ENCODE results near the gene BIVM. TPM values are rescaled to one million over a fixed set of nuclear protein-coding genes. Genes with fewer than 3 reads are reported as not detected.

BIVM gene
- polyA plus RNA-seq, 1 of the 3 experiments (the other 2 are of a cell fraction), result 8.8 TPM

DNA sequence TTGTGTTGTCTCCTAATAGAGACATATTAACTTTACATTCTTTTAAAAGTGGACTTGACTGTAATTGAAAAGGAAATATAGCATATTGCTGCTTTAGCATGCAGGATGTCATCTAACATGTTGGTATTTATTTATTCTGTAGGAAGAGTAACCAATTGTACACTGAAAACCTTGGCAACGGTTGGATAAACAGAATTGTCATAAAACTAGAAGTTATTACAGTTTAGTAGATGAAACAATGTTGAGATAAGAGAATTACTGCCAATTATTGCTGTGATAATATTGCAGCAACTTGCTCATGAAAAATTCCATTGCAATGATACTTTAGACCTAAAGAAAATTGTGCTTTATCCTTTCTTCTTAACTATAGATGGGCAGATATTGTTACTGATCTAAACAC lies 39.4 kb downstream of the BIVM start:
- Histone ChIP-seq H3K79me2 (ENCODE audit: insufficient read depth) (no peaks in the 10 kb centered on the region), H2AFZ (ENCODE audit: low read depth) (no peak overlapping the region), H3K4me3 (ENCODE audit: low read depth in 2 of 2, low read length in 1 of 2) (no peak overlapping the region), H4K20me1 (ENCODE audit: insufficient read depth) (no peaks in the 10 kb centered on the region), H3F3A (replicated peaks; ENCODE audit: insufficient read depth) (peaks cover 5% of the 10 kb centered on the region), H3K9me2 (no peaks in the 10 kb centered on the region), H3K4me2 (no peak overlapping the region), H3K36me3 (replicated peaks in 1 of 2; ENCODE audit: control insufficient read depth in 1 of 2, insufficient read depth in 2 of 2, low read length in 1 of 2) (peaks cover 36 to 43% of the 10 kb centered on the region in 2 experiments), H3K27me3 (ENCODE audit: insufficient read depth) (no peaks in the 10 kb centered on the region), H3K4me1 (ENCODE audit: control insufficient read depth in 1 of 2, insufficient read depth in 2 of 2, low read depth in 1 of 2, low read length in 1 of 2) (no peaks in the 10 kb centered on the region), H3K9ac (no peak overlapping the region), H3K9me3 (no peaks in the 10 kb centered on the region), H3K27ac (ENCODE audit: low read depth in 2 of 2, low read length in 1 of 2) (no peak overlapping the region)
- 50% methylated on average over 1 of the region's 1 CpG for WGBS (ENCODE audit: low lambda C conversion rate)
- TF ChIP-seq NFIC (IDR thresholded peaks at IDR 0.05; ENCODE audit: borderline replicate concordance) (no peak), TAF1 (IDR thresholded peaks at IDR 0.05; ENCODE audit: borderline replicate concordance, low read depth, low read length) (no peak), YY1 (IDR thresholded peaks at IDR 0.05; ENCODE audit: low read depth) (no peak), ELF1 (IDR thresholded peaks at IDR 0.05) (no peak), RCOR1 (IDR thresholded peaks at IDR 0.05; ENCODE audit: low read length) (no peak), GATA2 (CRISPR knock-in tag; IDR thresholded peaks at IDR 0.05) (no peak), USF1 (IDR thresholded peaks at IDR 0.05; ENCODE audit: borderline replicate concordance, low read depth) (no peak), RXRA (IDR thresholded peaks at IDR 0.05; ENCODE audit: borderline replicate concordance, low read depth) (no peak), EZH2phosphoT487 (IDR thresholded peaks at IDR 0.05; ENCODE audit: borderline replicate concordance, low read depth) (no peak), FOSL2 (IDR thresholded peaks at IDR 0.05; ENCODE audit: borderline replicate concordance, low read depth) (no peak), POLR2AphosphoS5 (IDR thresholded peaks at IDR 0.05; ENCODE audit: low read depth, low read length) (no peak), SIN3A (IDR thresholded peaks at IDR 0.05; ENCODE audit: borderline replicate concordance, low read depth, low read length) (no peak), CTCF (IDR thresholded peaks at IDR 0.05) (no peak), RAD21 (IDR thresholded peaks at IDR 0.05; ENCODE audit: low read length) (no peak), GABPA (IDR thresholded peaks at IDR 0.05; ENCODE audit: low read depth) (no peak), TEAD4 (IDR thresholded peaks at IDR 0.05; ENCODE audit: borderline replicate concordance, insufficient read depth) (no peak)
- DNase-seq, result no peak
- CTCF ChIA-PET, result no interaction called here
- POLR2A ChIA-PET, result interaction anchor here (1.3 kb wide), 1 partner anchor 242 kb away, joined by 3 read pairs; no protein-coding TSS in a partner anchor

DNA sequence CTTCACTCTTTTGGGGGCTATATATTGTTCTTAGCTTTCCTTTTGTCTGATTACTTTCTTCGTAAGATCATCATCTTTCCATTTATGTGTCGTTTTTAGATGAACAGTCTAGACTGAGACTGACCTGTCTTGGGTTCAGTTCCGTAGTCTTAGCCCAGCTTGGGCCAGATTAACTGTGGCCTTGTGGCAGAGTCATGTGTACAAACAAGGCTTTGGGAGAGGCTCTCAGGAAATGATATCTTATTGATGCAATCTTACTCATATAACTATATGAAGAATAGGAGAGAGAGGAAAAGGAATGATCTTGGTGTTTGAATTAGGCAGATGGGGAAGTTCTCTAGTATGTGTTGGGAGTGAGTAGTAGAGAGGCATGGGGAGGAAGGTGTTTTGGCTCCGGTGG lies 40.1 kb downstream of the BIVM start:
- ChIA-PET POLR2A (no interaction called here), CTCF (no interaction called here)
- Histone ChIP-seq H3F3A (replicated peaks; ENCODE audit: insufficient read depth) (peaks cover 9% of the 10 kb centered on the region), H3K4me1 (ENCODE audit: control insufficient read depth in 1 of 2, insufficient read depth in 2 of 2, low read depth in 1 of 2, low read length in 1 of 2) (no peaks in the 10 kb centered on the region), H3K27ac (ENCODE audit: low read depth in 2 of 2, low read length in 1 of 2) (no peak overlapping the region), H3K4me2 (no peak overlapping the region), H3K9ac (no peak overlapping the region), H4K20me1 (ENCODE audit: insufficient read depth) (no peaks in the 10 kb centered on the region), H2AFZ (ENCODE audit: low read depth) (no peak overlapping the region), H3K36me3 (replicated peaks in 1 of 2; ENCODE audit: control insufficient read depth in 1 of 2, insufficient read depth in 2 of 2, low read length in 1 of 2) (peaks cover 35 to 42% of the 10 kb centered on the region in 2 experiments), H3K27me3 (ENCODE audit: insufficient read depth) (no peaks in the 10 kb centered on the region), H3K4me3 (ENCODE audit: low read depth in 2 of 2, low read length in 1 of 2) (no peak overlapping the region), H3K9me3 (no peaks in the 10 kb centered on the region), H3K79me2 (ENCODE audit: insufficient read depth) (no peaks in the 10 kb centered on the region), H3K9me2 (no peaks in the 10 kb centered on the region)
- 46% methylated on average over 4 of the region's 4 CpGs for WGBS (ENCODE audit: low lambda C conversion rate)
- DNase-seq, result no peak
- TF ChIP-seq NFIC (IDR thresholded peaks at IDR 0.05; ENCODE audit: borderline replicate concordance) (no peak), MXI1 (IDR thresholded peaks at IDR 0.05; ENCODE audit: low read depth, low read length) (no peak), FOXJ3 (CRISPR knock-in tag; IDR thresholded peaks at IDR 0.05) (no peak), USF2 (IDR thresholded peaks at IDR 0.05; ENCODE audit: borderline replicate concordance, low read depth, low read length) (no peak), SMC3 (IDR thresholded peaks at IDR 0.05; ENCODE audit: low read depth, low read length) (no peak), CHD2 (IDR thresholded peaks at IDR 0.05; ENCODE audit: low read length, partially characterized antibody) (no peak), MEF2A (IDR thresholded peaks at IDR 0.05; ENCODE audit: borderline replicate concordance, low read depth) (no peak), ELF1 (IDR thresholded peaks at IDR 0.05) (no peak), CTCF (IDR thresholded peaks at IDR 0.05) (no peak), MAX (IDR thresholded peaks at IDR 0.05; ENCODE audit: low read depth) (no peak)

Data from SK-N-SH (cell line).